LNCaP clone FGC (cell line): ENCODE data around the gene C2CD4D.

Source experiments
- DNase-seq: peaks from one replicate; pipeline ENCODE4 v3.0.0-alpha.2; 2011; ENCODE audit warnings: low read depth
- H3K4me3 ChIP-seq: 2 replicates; pipeline ENCODE4 v1.5.1; 2011; ENCODE audit warnings: mild to moderate bottlenecking, low read depth, low read length, control low read depth
- CTCF ChIP-seq: IDR thresholded peaks from 2 replicates; pipeline ENCODE4 v1.5.1; 2012; ENCODE audit warnings: mild to moderate bottlenecking; ENCODE audit not compliant: control insufficient read depth, insufficient read depth; ENCODE audit errors: extremely low read depth

Gene C2CD4D

GRCh38 chr1:151849126-151849525, 9.5 kb upstream of the C2CD4D start:
- no peak for DNase-seq
- no peak for TF ChIP-seq CTCF

GRCh38 chr1:151847867-151848596, 8.4 kb upstream of the C2CD4D start:
- no peak overlapping the region for H3K4me3 ChIP-seq
- no peak for DNase-seq
- no peak for TF ChIP-seq CTCF

More at GRCh38 chr1:151849126-151849525, 9.5 kb upstream of the C2CD4D start:
- H3K4me3 ChIP-seq, result no peak overlapping the region

GRCh38 chr1:151846686-151847237, 7.1 kb upstream of the C2CD4D start:
- no peak for DNase-seq
- TF ChIP-seq CTCF, result no peak
- no peak overlapping the region for H3K4me3 ChIP-seq

GRCh38 chr1:151846062-151846568, 6.5 kb upstream of the C2CD4D start:
- H3K4me3 ChIP-seq, result no peak overlapping the region
- no peak for DNase-seq
- TF ChIP-seq CTCF, result no peak

- no peak overlapping the region for H3K4me3 ChIP-seq
- DNase-seq, result no peak
- TF ChIP-seq CTCF, result no peak
Measured at GRCh38 chr1:151843398-151843797, 3.8 kb upstream of the C2CD4D start.

- DNase-seq, result no peak
- no peak for TF ChIP-seq CTCF
- no peak overlapping the region for H3K4me3 ChIP-seq
Measured at GRCh38 chr1:151841141-151841540, 1.5 kb upstream of the C2CD4D start.
